Endodermal cell (in vitro differentiated cells): ENCODE results near the gene FAM43A. TPM values are rescaled to one million over a fixed set of nuclear protein-coding genes. Genes with fewer than 3 reads are reported as not detected.

ENCODE experiments used
- DNase-seq: peaks from one replicate; pipeline ENCODE4 v3.0.0-alpha.2; 2017
- H3K27ac ChIP-seq: 2 replicates; pipeline ENCODE4 v1.5.1; 2013; ENCODE audit warnings: mild to moderate bottlenecking, low read depth, low read length, moderate library complexity
- H3K27me3 ChIP-seq: 2 replicates; pipeline ENCODE4 v1.6.1; 2013; ENCODE audit warnings: mild to moderate bottlenecking, low read length, moderate library complexity; ENCODE audit not compliant: insufficient read depth, control insufficient read depth, poor library complexity, severe bottlenecking
- H3K36me3 ChIP-seq: 2 replicates; pipeline ENCODE4 v1.7.0; 2013; ENCODE audit warnings: mild to moderate bottlenecking, low read length, moderate library complexity; ENCODE audit not compliant: control insufficient read depth, insufficient read depth
- H3K4me1 ChIP-seq: one replicate; pipeline ENCODE4 v1.7.0; 2013; ENCODE audit warnings: low read length; ENCODE audit not compliant: control insufficient read depth, insufficient read depth
- H3K4me3 ChIP-seq: 2 replicates; pipeline ENCODE4 v1.5.1; 2013; ENCODE audit warnings: mild to moderate bottlenecking, low read length, moderate library complexity
- H3K9ac ChIP-seq: 2 replicates; pipeline ENCODE4 v1.6.1; 2013; ENCODE audit warnings: mild to moderate bottlenecking, low read length, moderate library complexity; ENCODE audit not compliant: poor library complexity, severe bottlenecking; ENCODE audit errors: extremely low read depth
- H3K9me3 ChIP-seq: 2 replicates; pipeline ENCODE4 v1.6.1; 2013; ENCODE audit warnings: mild to moderate bottlenecking, low read length, moderate library complexity; ENCODE audit not compliant: control insufficient read depth
- H3K27ac Mint-ChIP-seq: 2 replicates; pipeline ENCODE4 v1.8.0; 2020; ENCODE audit warnings: mixed read lengths
- H3K27me3 Mint-ChIP-seq: 2 replicates; pipeline ENCODE4 v1.8.0; 2021; ENCODE audit warnings: mild to moderate bottlenecking, mixed read lengths; ENCODE audit not compliant: insufficient read depth
- H3K36me3 Mint-ChIP-seq: 2 replicates; pipeline ENCODE4 v1.8.0; 2020; ENCODE audit warnings: low read depth, mixed read lengths
- H3K4me1 Mint-ChIP-seq: 2 replicates; pipeline ENCODE4 v1.8.0; 2020; ENCODE audit warnings: mixed read lengths
- H3K4me3 Mint-ChIP-seq: 2 replicates; pipeline ENCODE4 v1.8.0; 2020; ENCODE audit warnings: mild to moderate bottlenecking, moderate library complexity, mixed read lengths
- H3K9me3 Mint-ChIP-seq: 2 replicates; pipeline ENCODE4 v1.8.0; 2020; ENCODE audit warnings: mild to moderate bottlenecking, mixed read lengths
- WGBS, 2 experiments: methylation state at CpG; one replicate each; pipeline versions ENCODE4 v1.1.5 to v1.1.7; 2013; ENCODE audit warnings: missing lambda C conversion rate in 2 of 2, mixed read lengths in 1 of 2; ENCODE audit not compliant: insufficient coverage in 1 of 2, insufficient read length in 1 of 2; 5-methylcytosine and 5-hydroxymethylcytosine counted together
- total RNA-seq, 2 donors: library from RNA; stranded (reverse); fragmentation: NEBNext Ultra II Directional in 1 of 2; extraction: Animal tissue kit (Norgen Biotek cat#: 25700) in 1 of 2; gene quantifications; 2 replicates in 1 of 2; 3 replicates in 1 of 2; pipeline ENCODE4 v1.2.1, GENCODE V29; 2021
- TF ChIP-seq, protein P1 (sequence below): fragments of 200-600 bp; sonication (generic); conservative IDR thresholded peaks from 2 replicates; pipeline ENCODE4 v1.5.0; 2021; ENCODE audit warnings: antibody characterized with exemption, mild to moderate bottlenecking

FAM43A gene
- total RNA-seq, 2 donors from 2014 or later: 0.58 to 4.4 TPM

DNA sequence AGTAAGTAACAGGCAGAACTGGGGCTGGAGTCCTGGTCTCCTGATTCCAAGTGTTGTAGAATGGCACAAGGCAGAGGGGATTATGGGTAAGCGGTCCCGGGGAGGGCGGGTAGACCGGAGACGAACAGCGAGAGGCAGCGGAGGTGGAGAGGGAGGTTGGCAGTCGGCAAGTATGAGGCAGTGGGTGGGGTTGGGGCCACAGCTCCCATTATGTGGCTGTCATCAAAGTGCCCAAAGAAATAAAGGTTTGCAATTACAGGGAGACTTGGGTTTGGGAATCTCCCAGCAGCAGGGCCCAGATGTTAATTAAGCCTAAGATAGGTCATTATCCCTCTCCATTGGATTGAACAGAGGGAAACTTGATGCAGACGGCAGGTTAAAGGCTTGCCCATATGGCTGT is 16.9 kb downstream of the FAM43A start:
- Mint-ChIP-seq H3K36me3 (no peaks in the 10 kb centered on the region), H3K9me3 (peaks cover 14% of the 10 kb centered on the region), H3K4me1 (peaks cover 14% of the 10 kb centered on the region), H3K4me3 (no peak overlapping the region), H3K27me3 (peaks cover 4% of the 10 kb centered on the region), H3K27ac (no peak overlapping the region)
- H3K4me3 ChIP-seq: no peak overlapping the region
- no peaks in the 10 kb centered on the region for H3K36me3 ChIP-seq
- DNase-seq: no peak
- no peak overlapping the region for H3K27ac ChIP-seq
- no peaks in the 10 kb centered on the region for H3K4me1 ChIP-seq
- H3K9ac ChIP-seq: no peak overlapping the region
- TF ChIP-seq, protein P1, sequence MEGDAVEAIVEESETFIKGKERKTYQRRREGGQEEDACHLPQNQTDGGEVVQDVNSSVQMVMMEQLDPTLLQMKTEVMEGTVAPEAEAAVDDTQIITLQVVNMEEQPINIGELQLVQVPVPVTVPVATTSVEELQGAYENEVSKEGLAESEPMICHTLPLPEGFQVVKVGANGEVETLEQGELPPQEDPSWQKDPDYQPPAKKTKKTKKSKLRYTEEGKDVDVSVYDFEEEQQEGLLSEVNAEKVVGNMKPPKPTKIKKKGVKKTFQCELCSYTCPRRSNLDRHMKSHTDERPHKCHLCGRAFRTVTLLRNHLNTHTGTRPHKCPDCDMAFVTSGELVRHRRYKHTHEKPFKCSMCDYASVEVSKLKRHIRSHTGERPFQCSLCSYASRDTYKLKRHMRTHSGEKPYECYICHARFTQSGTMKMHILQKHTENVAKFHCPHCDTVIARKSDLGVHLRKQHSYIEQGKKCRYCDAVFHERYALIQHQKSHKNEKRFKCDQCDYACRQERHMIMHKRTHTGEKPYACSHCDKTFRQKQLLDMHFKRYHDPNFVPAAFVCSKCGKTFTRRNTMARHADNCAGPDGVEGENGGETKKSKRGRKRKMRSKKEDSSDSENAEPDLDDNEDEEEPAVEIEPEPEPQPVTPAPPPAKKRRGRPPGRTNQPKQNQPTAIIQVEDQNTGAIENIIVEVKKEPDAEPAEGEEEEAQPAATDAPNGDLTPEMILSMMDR: no peak
- 89 to 97% methylated on average over 8 to 9 of the region's 9 CpGs for WGBS, 2 experiments
- H3K9me3 ChIP-seq: no peaks in the 10 kb centered on the region
- no peaks in the 10 kb centered on the region for H3K27me3 ChIP-seq

- Histone ChIP-seq H3K4me3 (no peak overlapping the region), H3K9me3 (no peaks in the 10 kb centered on the region), H3K27ac (no peak overlapping the region), H3K4me1 (no peaks in the 10 kb centered on the region), H3K9ac (no peak overlapping the region), H3K36me3 (no peaks in the 10 kb centered on the region), H3K27me3 (no peaks in the 10 kb centered on the region)
- Mint-ChIP-seq H3K36me3 (no peaks in the 10 kb centered on the region), H3K4me1 (peaks cover 14% of the 10 kb centered on the region), H3K9me3 (peaks cover 2% of the 10 kb centered on the region), H3K27ac (no peak overlapping the region), H3K27me3 (no peaks in the 10 kb centered on the region), H3K4me3 (no peak overlapping the region)
- TF ChIP-seq, protein P1: no peak
- DNase-seq: no peak
- WGBS, 2 experiments: 86 to 87% methylated on average over 8 of the region's 8 CpGs
Measured at GRCh38 chr3:194705227-194705626, 19.5 kb downstream of the FAM43A start.

DNA sequence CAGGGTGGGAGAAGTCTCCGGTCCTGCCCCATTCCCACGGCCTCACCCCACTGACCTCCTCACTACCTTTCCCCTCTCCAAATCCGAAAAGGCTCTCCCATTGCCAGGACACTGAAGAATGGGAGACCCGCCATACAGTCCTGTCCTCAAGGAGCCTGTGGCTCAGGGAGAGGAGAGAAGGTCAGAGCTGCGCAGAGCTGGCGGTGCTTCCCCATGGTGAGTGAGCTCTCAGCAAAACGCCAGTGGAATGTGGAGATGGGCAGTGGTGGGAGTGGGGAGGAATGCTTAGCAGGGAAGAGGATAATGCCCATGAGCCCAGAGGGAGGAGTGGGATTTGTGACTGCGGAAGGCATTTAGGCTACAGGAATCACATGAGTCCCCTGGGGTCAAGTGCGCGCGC is 20.1 kb downstream of the FAM43A start:
- no peak overlapping the region for H3K27ac Mint-ChIP-seq

More for the DNA sequence above, 20.1 kb downstream of the FAM43A start:
- Mint-ChIP-seq H3K4me1 (peaks cover 14% of the 10 kb centered on the region), H3K36me3 (no peaks in the 10 kb centered on the region), H3K4me3 (no peak overlapping the region), H3K9me3 (peaks cover 2% of the 10 kb centered on the region), H3K27me3 (no peaks in the 10 kb centered on the region)
- H3K27me3 ChIP-seq: no peaks in the 10 kb centered on the region
- H3K36me3 ChIP-seq: no peaks in the 10 kb centered on the region
- H3K9ac ChIP-seq: no peak overlapping the region
- no peak overlapping the region for H3K27ac ChIP-seq
- TF ChIP-seq, protein P1: no peak
- no peaks in the 10 kb centered on the region for H3K9me3 ChIP-seq
- no peaks in the 10 kb centered on the region for H3K4me1 ChIP-seq
- DNase-seq: no peak
- 91 to 95% methylated on average over 5 to 11 of the region's 11 CpGs for WGBS, 2 experiments
- H3K4me3 ChIP-seq: no peak overlapping the region
